ENCODE data around the gene BTBD18. TPM values are rescaled to one million over a fixed set of nuclear protein-coding genes. Genes with fewer than 3 reads are reported as not detected.

BTBD18 gene
- total RNA-seq, 1 donor from 2014 or later = not detected

GRCh38 chr11:57776031-57776521 lies 24.5 kb upstream of the BTBD18 start:
- DNase-seq (ENCODE audit: low spot score) = no peak

GRCh38 chr11:57775491-57775890 lies 23.9 kb upstream of the BTBD18 start:
- DNase-seq (ENCODE audit: low spot score) = no peak

GRCh38 chr11:57773026-57773598 lies 21.5 kb upstream of the BTBD18 start:
- no peak for DNase-seq (ENCODE audit: low spot score)

GRCh38 chr11:57772562-57772961 lies 20.9 kb upstream of the BTBD18 start:
- no peak for DNase-seq (ENCODE audit: low spot score)

- no peak for DNase-seq (ENCODE audit: low spot score)
These were observed 19.7 kb upstream of the BTBD18 start for GRCh38 chr11:57771365-57771764.

GRCh38 chr11:57770793-57771192 lies 19.2 kb upstream of the BTBD18 start:
- no peak for DNase-seq (ENCODE audit: low spot score)

- no peak for DNase-seq (ENCODE audit: low spot score)
These were observed 13.4 kb upstream of the BTBD18 start for GRCh38 chr11:57764972-57765371.

- DNase-seq (ENCODE audit: low spot score) = no peak
These were observed 12.9 kb upstream of the BTBD18 start for GRCh38 chr11:57764566-57764965.

GRCh38 chr11:57764021-57764420 lies 12.4 kb upstream of the BTBD18 start:
- DNase-seq (ENCODE audit: low spot score) = no peak

GRCh38 chr11:57763568-57763967 lies 11.9 kb upstream of the BTBD18 start:
- no peak for DNase-seq (ENCODE audit: low spot score)

GRCh38 chr11:57762235-57762861 lies 10.7 kb upstream of the BTBD18 start:
- DNase-seq (ENCODE audit: low spot score) = no peak

- DNase-seq (ENCODE audit: low spot score) = peak; percentile 92
These were observed 9.9 kb upstream of the BTBD18 start, which contains the start of gene CTNND1 for GRCh38 chr11:57761301-57762234. TSS of gene CTNND1 (plus strand) at chr11:57761802. CDS start at chr11:57791479, 29,677 bp downstream.

GRCh38 chr11:57758174-57758573 lies 6.6 kb upstream of the BTBD18 start:
- DNase-seq (ENCODE audit: low spot score) = no peak

- DNase-seq (ENCODE audit: low spot score) = no peak
These were observed 1.3 kb upstream of the BTBD18 start for GRCh38 chr11:57752954-57753353.

- no peak for DNase-seq (ENCODE audit: low spot score)
These were observed 443 bp downstream of the BTBD18 start for GRCh38 chr11:57751176-57751575.

- DNase-seq (ENCODE audit: low spot score) = no peak
These were observed 4.7 kb downstream of the BTBD18 start for GRCh38 chr11:57746920-57747319.

GRCh38 chr11:57745206-57745605 lies 6.4 kb downstream of the BTBD18 start:
- no peak for DNase-seq (ENCODE audit: low spot score)

- DNase-seq (ENCODE audit: low spot score) = no peak
These were observed 7.3 kb downstream of the BTBD18 start for GRCh38 chr11:57744357-57744756.

- no peak for DNase-seq (ENCODE audit: low spot score)
These were observed 9.5 kb downstream of the BTBD18 start for GRCh38 chr11:57742087-57742452.

- peak; percentile 96 for DNase-seq (ENCODE audit: low spot score)
These were observed 10.2 kb downstream of the BTBD18 start, which contains the start of gene SELENOH for GRCh38 chr11:57741132-57742086. TSS of gene SELENOH (plus strand) at chr11:57741491. CDS start at chr11:57741596, 105 bp downstream.

GRCh38 chr11:57735619-57736298 lies 15.9 kb downstream of the BTBD18 start:
- peak; percentile 12 for DNase-seq (ENCODE audit: low spot score)

All from mucosa of gallbladder (tissue), 1 donor.